BE2C (cell line): ENCODE data around the gene RBM10.
"Not testable (repeated sequence)": the region's sequence is repeated elsewhere in the genome, so short reads cannot be mapped to it uniquely, and the experiment has no call there.

Experiments used
- DNase-seq: peaks from one replicate; pipeline ENCODE4 v3.0.0-alpha.2; 2020
- H3K27me3 ChIP-seq: fragments of 250-450 bp; sonication (Bioruptor Pico); 2 replicates; pipeline ENCODE4 v1.5.1; 2020; ENCODE audit warnings: mild to moderate bottlenecking
- H3K36me3 ChIP-seq: fragments of 250-450 bp; sonication (Bioruptor Pico); 2 replicates; pipeline ENCODE4 v1.5.1; 2020; ENCODE audit warnings: mild to moderate bottlenecking
- H3K4me1 ChIP-seq: fragments of 250-450 bp; sonication (Bioruptor Pico); 2 replicates; pipeline ENCODE4 v1.5.1; 2020
- H3K4me3 ChIP-seq: 2 replicates; pipeline ENCODE4 v1.5.1; 2011; ENCODE audit warnings: low read depth, low read length
- H3K9me3 ChIP-seq: fragments of 250-450 bp; sonication (Bioruptor Pico); 2 replicates; pipeline ENCODE4 v1.5.1; 2020
- TF ChIP-seq, protein P1 (sequence below): IDR thresholded peaks from 2 replicates; pipeline ENCODE4 v1.5.1; 2012; ENCODE audit warnings: mild to moderate bottlenecking, low read depth, low read length

Gene RBM10

DNA sequence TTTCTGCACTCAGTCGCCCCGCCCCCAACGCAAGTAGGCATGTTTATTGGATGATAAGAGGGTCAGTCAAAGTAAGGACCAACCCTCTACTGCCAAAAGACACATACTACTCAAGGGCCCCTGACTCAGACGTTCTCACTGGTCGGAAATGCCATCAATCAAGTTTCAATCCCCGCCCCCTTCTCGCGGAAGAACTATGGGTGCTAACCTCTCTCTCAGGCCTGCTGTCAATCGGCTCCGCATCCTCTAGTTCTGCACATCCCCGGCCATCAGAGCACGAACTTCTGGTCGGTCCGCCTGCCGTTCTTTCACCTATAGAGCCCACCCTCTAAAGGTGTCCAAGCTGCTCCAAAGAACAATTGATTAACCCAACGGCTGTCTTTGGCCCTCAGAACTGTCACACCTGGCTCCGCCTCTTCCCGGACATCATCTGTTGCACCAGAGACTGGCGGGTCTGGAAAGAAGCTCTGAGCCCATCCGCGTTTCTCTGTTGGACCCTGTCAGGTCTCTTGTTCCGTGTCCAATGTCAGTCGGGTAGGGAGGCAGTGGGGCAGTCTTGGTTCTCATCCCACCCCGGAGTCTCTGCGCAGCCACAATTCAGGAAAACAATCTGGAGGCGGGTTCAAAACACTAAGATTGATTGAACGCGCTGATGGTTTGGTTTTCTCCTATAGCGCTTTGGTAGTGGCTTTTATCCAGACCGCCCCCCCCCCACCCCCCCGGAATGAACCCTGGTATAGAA is 15.7 kb upstream of the RBM10 start:
- Histone ChIP-seq H3K4me3 (peak overlapping the region; percentile 75), H3K9me3 (no peaks in the 10 kb centered on the region), H3K27me3 (no peaks in the 10 kb centered on the region), H3K36me3 (no peaks in the 10 kb centered on the region), H3K4me1 (no peaks in the 10 kb centered on the region)
- peak; percentile 83 for DNase-seq
- TF ChIP-seq, protein P1, sequence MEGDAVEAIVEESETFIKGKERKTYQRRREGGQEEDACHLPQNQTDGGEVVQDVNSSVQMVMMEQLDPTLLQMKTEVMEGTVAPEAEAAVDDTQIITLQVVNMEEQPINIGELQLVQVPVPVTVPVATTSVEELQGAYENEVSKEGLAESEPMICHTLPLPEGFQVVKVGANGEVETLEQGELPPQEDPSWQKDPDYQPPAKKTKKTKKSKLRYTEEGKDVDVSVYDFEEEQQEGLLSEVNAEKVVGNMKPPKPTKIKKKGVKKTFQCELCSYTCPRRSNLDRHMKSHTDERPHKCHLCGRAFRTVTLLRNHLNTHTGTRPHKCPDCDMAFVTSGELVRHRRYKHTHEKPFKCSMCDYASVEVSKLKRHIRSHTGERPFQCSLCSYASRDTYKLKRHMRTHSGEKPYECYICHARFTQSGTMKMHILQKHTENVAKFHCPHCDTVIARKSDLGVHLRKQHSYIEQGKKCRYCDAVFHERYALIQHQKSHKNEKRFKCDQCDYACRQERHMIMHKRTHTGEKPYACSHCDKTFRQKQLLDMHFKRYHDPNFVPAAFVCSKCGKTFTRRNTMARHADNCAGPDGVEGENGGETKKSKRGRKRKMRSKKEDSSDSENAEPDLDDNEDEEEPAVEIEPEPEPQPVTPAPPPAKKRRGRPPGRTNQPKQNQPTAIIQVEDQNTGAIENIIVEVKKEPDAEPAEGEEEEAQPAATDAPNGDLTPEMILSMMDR: no peak

DNA sequence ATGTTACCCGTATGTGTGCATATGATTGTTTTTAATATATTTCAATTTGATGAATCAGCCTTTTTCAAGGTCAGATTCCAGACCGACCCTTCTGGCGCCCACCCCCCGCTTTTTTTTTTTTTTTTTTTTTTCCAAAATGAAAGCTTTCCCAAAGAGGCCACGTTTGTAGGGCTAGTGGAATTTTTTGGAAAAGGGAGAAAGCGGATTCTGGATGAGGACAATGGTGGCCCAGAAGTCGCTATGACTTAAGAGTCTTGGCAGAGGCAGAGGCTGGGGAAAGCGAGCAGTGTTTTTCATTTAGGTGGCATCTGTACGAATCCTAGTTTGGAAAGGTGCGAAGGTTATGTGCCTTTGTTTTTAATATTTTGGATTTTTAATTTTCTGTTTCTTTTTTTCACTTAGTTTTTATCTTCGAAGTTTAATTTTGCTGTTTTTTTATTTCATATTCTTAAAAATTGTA is 15.1 kb upstream of the RBM10 start:
- TF ChIP-seq, protein P1: no peak
- DNase-seq: no peak
- H3K27me3 ChIP-seq: no peaks in the 10 kb centered on the region
- H3K4me1 ChIP-seq: no peaks in the 10 kb centered on the region
- H3K4me3 ChIP-seq: peak overlapping the region; percentile 75
- no peaks in the 10 kb centered on the region for H3K9me3 ChIP-seq
- no peaks in the 10 kb centered on the region for H3K36me3 ChIP-seq

DNA sequence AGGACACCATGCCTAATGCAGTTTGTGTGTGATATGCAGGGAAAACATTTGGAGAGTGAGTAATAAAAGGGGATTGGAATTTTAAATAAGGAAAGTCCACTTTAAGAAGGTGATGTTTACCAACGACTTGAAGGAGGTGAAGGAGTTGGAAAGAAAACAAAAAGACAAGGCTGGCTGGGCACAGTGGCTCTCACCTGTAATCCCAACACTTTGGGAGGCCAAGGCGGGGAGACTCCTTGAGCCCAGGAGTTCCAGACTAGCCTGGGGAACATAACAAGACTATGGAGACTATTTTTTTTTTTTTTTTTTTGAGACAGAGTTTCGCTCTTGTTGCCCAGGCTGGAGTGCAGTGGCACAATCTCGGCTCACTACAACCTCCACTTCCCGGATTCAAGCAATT is 11.5 kb upstream of the RBM10 start:
- Histone ChIP-seq H3K9me3 (no peaks in the 10 kb centered on the region), H3K27me3 (no peaks in the 10 kb centered on the region), H3K4me3 (no peak overlapping the region), H3K36me3 (no peaks in the 10 kb centered on the region), H3K4me1 (no peaks in the 10 kb centered on the region)
- TF ChIP-seq, protein P1: no peak
- DNase-seq: no peak

DNA sequence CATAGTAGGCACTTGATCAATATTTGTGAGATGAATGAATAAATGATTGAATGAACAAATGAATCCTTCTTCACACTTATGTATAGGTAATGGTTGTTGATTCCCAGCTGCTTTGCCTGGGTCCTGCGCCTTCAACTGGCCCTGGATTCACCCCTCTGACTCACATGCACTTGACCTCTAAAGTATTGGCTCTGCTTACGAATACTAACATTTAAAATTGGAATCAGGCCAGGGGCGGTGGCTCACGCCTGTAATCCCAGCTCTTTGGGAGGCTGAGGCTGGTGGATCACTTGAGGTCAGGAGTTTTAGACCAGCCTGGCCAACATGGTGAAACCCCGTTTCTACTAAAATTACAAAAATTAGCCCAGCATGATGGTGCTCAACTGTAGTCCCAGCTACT is 9.4 kb upstream of the RBM10 start:
- H3K36me3 ChIP-seq, H3K27me3 ChIP-seq, H3K4me1 ChIP-seq, DNase-seq, H3K4me3 ChIP-seq, H3K9me3 ChIP-seq: not testable (repeated sequence)

DNA sequence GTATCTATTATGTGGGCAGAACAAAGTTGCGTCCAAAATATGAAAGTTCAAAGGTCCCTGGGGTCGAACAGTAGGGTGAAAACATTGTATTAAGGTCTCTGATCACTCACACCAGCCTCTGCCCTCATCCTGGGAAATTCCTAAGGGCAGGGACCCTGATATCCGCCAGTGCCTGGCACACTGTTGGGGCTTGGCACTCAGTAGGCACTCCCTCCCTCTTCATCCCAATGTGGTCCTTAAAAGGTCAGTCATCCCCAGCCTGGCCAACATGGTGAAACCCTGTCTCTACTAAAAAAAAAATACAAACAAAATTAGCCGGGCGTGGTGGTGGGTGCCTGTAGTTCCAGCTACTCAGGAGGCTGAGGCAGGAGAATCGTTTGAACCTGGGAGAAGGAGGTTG is 6.8 kb upstream of the RBM10 start:
- DNase-seq: no peak
- TF ChIP-seq, protein P1: no peak
- Histone ChIP-seq H3K4me1 (no peaks in the 10 kb centered on the region), H3K27me3 (no peaks in the 10 kb centered on the region), H3K4me3 (no peak overlapping the region), H3K9me3 (no peaks in the 10 kb centered on the region), H3K36me3 (peaks cover 10% of the 10 kb centered on the region)

DNA sequence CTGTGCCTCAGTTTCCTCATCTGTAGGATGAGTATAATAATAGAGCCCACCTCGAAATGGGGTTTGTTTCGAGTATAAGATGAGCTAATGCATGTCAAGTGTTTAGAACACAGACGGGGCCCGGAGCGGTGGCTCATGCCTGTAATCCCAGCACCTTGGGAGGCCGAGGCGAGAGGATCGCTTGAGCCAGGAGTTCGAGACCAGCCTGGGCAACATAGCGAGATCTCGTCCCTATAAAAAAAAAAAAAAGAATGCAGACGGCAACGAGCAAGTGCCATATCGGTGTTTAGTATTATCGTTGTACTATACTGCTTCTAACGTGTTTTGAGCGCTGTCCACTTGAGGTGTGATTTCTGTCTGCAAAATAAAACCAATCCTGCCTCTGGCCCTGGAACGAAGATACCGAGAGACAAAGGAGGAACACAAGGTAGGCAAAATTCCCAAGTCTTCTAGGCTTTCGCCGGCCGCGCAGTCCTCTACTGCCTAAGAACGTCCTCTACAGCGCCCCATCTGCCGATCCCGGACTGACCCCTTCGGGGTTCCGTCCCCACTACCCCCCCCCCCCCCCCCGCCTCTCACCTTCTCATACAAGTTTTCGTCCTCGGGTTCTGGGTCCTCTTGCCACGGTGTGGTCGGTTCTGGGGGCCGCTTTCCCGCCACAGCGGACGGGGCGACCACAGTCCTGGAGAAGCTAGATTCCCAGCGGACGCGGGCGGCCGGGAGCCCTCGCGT is 961 bp upstream of the RBM10 start:
- no peaks in the 10 kb centered on the region for H3K27me3 ChIP-seq
- H3K4me3 ChIP-seq: peak overlapping the region; percentile 84
- H3K36me3 ChIP-seq: peaks cover 10% of the 10 kb centered on the region
- no peaks in the 10 kb centered on the region for H3K4me1 ChIP-seq
- TF ChIP-seq, protein P1: no peak
- DNase-seq: peak; percentile 19
- H3K9me3 ChIP-seq: no peaks in the 10 kb centered on the region
